ENCODE results near the gene SULF2. TPM values are rescaled to one million over a fixed set of nuclear protein-coding genes. Genes with fewer than 3 reads are reported as not detected.

The SULF2 gene
- total RNA-seq, 2 experiments from 2014 or later: 0.17 to 0.34 TPM

GRCh38 chr20:47761482-47762047 lies 23.7 kb downstream of the SULF2 start:
- H3K27me3 Mint-ChIP-seq: peaks cover 18% of the 10 kb centered on the region
- H3K9me3 Mint-ChIP-seq: no peaks in the 10 kb centered on the region
- H3K4me1 Mint-ChIP-seq (ENCODE audit: low read depth): no peaks in the 10 kb centered on the region
- no peak overlapping the region for H3K27ac Mint-ChIP-seq
- POLR2A ChIA-PET: no interaction called here
- H3K4me3 Mint-ChIP-seq: no peak overlapping the region
- DNase-seq: no peak
- intact Hi-C loops (cut with micrococcal nuclease): no loop called here
- H3K36me3 Mint-ChIP-seq: no peaks in the 10 kb centered on the region
- CTCF ChIA-PET: no interaction called here

GRCh38 chr20:47760686-47761481 lies 24.4 kb downstream of the SULF2 start:
- H3K27ac Mint-ChIP-seq: no peak overlapping the region
- H3K36me3 Mint-ChIP-seq: no peaks in the 10 kb centered on the region
- intact Hi-C loops (cut with micrococcal nuclease): no loop called here
- ChIA-PET CTCF (interaction anchor here (0.8 kb wide), 1 partner anchor 35 kb away, joined by 3 read pairs; no protein-coding TSS in a partner anchor), POLR2A (no interaction called here)
- H3K4me1 Mint-ChIP-seq (ENCODE audit: low read depth): no peaks in the 10 kb centered on the region
- H3K27me3 Mint-ChIP-seq: peaks cover 18% of the 10 kb centered on the region
- no peak overlapping the region for H3K4me3 Mint-ChIP-seq
- DNase-seq: no peak
- H3K9me3 Mint-ChIP-seq: no peaks in the 10 kb centered on the region

- intact Hi-C loops (cut with micrococcal nuclease): no loop called here
- no peak overlapping the region for H3K27ac Mint-ChIP-seq
- H3K4me1 Mint-ChIP-seq (ENCODE audit: low read depth): no peaks in the 10 kb centered on the region
- H3K4me3 Mint-ChIP-seq: no peak overlapping the region
- ChIA-PET CTCF (no interaction called here), POLR2A (no interaction called here)
- H3K36me3 Mint-ChIP-seq: no peaks in the 10 kb centered on the region
- no peak for DNase-seq
- H3K9me3 Mint-ChIP-seq: no peaks in the 10 kb centered on the region
- H3K27me3 Mint-ChIP-seq: peaks cover 18% of the 10 kb centered on the region
Measured at GRCh38 chr20:47758517-47759450, 26.5 kb downstream of the SULF2 start.

DNA sequence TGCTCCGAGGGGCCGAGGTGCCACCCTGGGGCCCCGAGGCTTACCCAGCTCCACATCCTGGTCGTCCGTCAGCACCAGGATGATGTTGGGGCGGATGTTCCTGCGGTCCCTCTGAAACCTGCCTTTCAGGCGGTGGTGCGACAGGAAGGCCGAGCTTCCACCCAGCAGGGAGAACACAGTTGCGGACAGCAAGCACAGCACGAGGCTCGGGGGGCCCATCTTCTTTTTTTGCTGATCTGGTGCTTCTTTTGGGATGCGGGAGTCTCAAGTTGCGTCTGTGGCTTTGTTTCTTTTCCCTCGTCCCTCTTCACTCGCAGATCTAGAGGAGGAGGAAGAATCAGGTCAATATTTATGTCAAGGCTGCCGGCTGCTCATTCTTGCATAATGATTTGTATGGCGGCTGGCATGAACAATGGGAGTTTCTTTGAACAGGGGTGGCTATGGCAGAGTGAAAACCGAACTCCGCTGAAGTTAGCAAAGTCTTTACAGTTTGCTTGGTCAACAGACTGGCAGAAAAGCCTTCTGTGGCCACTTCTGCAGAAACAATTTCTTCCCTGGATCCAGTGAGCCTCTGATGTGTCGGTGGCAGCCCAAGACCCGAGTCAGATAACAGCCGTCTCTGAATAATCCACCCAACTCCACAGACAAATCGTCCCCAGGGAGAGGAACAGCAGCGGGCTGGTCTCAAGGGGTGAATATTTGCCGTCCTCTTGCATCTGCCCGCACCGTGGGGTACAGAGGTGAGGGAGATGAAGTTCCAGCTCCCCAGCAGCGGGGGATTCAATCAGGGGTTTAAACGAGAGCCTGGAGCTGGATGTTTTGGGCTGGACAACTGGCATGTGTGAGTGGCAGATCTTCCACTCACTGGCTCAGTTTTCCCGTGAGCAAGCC lies 27.9 kb downstream of the SULF2 start:
- ChIA-PET POLR2A (no interaction called here), CTCF (no interaction called here)
- H3K36me3 Mint-ChIP-seq: no peaks in the 10 kb centered on the region

GRCh38 chr20:47754946-47755652 lies 30.2 kb downstream of the SULF2 start:
- CTCF ChIA-PET: interaction anchor here (0.6 kb wide), 1 partner anchor 351 kb away, joined by 3 read pairs; no protein-coding TSS in a partner anchor
- POLR2A ChIA-PET: no interaction called here

More for the DNA sequence above, 27.9 kb downstream of the SULF2 start:
- H3K4me3 Mint-ChIP-seq: no peak overlapping the region
- no peaks in the 10 kb centered on the region for H3K9me3 Mint-ChIP-seq
- DNase-seq: no peak
- H3K27me3 Mint-ChIP-seq: peaks cover 15% of the 10 kb centered on the region
- intact Hi-C loops (cut with micrococcal nuclease): no loop called here
- H3K4me1 Mint-ChIP-seq (ENCODE audit: low read depth): no peaks in the 10 kb centered on the region
- no peak overlapping the region for H3K27ac Mint-ChIP-seq

GRCh38 chr20:47754388-47754715 lies 30.9 kb downstream of the SULF2 start:
- Mint-ChIP-seq H3K9me3 (no peaks in the 10 kb centered on the region), H3K27ac (no peak overlapping the region), H3K27me3 (no peaks in the 10 kb centered on the region), H3K4me3 (no peak overlapping the region), H3K36me3 (no peaks in the 10 kb centered on the region), H3K4me1 (ENCODE audit: low read depth) (no peaks in the 10 kb centered on the region)
- intact Hi-C loops (cut with micrococcal nuclease): no loop called here
- CTCF ChIA-PET: no interaction called here
- POLR2A ChIA-PET: no interaction called here
- DNase-seq: no peak

More at GRCh38 chr20:47754946-47755652, 30.2 kb downstream of the SULF2 start:
- no peaks in the 10 kb centered on the region for H3K36me3 Mint-ChIP-seq
- no peak overlapping the region for H3K27ac Mint-ChIP-seq
- DNase-seq: no peak
- H3K4me1 Mint-ChIP-seq (ENCODE audit: low read depth): no peaks in the 10 kb centered on the region
- no peaks in the 10 kb centered on the region for H3K9me3 Mint-ChIP-seq
- intact Hi-C loops (cut with micrococcal nuclease): no loop called here
- H3K4me3 Mint-ChIP-seq: no peak overlapping the region
- H3K27me3 Mint-ChIP-seq: no peaks in the 10 kb centered on the region

GRCh38 chr20:47753576-47754387 lies 31.5 kb downstream of the SULF2 start:
- H3K27ac Mint-ChIP-seq: no peak overlapping the region
- H3K9me3 Mint-ChIP-seq: no peaks in the 10 kb centered on the region
- no peak for DNase-seq
- H3K36me3 Mint-ChIP-seq: no peaks in the 10 kb centered on the region
- ChIA-PET CTCF (no interaction called here), POLR2A (no interaction called here)
- H3K27me3 Mint-ChIP-seq: no peaks in the 10 kb centered on the region
- no peak overlapping the region for H3K4me3 Mint-ChIP-seq
- intact Hi-C loops (cut with micrococcal nuclease): no loop called here
- peaks cover 2% of the 10 kb centered on the region for H3K4me1 Mint-ChIP-seq (ENCODE audit: low read depth)

GRCh38 chr20:47751449-47751848 lies 33.8 kb downstream of the SULF2 start:
- H3K27me3 Mint-ChIP-seq: no peaks in the 10 kb centered on the region
- H3K9me3 Mint-ChIP-seq: no peaks in the 10 kb centered on the region
- ChIA-PET CTCF (no interaction called here), POLR2A (no interaction called here)
- intact Hi-C loops (cut with micrococcal nuclease): no loop called here
- H3K4me3 Mint-ChIP-seq: no peak overlapping the region
- no peaks in the 10 kb centered on the region for H3K36me3 Mint-ChIP-seq
- no peak for DNase-seq
- peaks cover 11% of the 10 kb centered on the region for H3K4me1 Mint-ChIP-seq (ENCODE audit: low read depth)
- no peak overlapping the region for H3K27ac Mint-ChIP-seq

DNA sequence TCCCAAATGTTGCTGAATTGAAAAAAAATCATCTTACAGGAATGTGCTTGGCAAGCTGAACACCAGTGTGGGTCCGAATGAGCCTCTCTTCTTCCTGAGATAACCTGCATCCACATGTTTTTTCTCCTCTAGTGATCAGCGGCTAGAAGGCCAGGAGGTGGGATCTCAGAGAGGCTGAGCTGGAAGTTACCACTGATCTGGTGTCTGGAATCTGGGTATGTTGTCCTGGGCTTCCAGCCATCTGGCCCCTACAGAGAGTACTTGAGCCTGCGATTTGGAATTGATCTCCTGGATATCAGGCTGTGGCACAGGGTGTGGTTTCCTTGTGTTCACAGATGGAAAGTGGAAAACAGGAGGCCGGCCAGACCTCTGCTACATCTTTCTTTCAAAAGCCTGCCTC lies 35.9 kb downstream of the SULF2 start:
- H3K36me3 Mint-ChIP-seq: no peaks in the 10 kb centered on the region
- no peak overlapping the region for H3K27ac Mint-ChIP-seq
- no peaks in the 10 kb centered on the region for H3K9me3 Mint-ChIP-seq
- no peak for DNase-seq
- ChIA-PET CTCF (no interaction called here), POLR2A (no interaction called here)
- intact Hi-C loops (cut with micrococcal nuclease): no loop called here
- peaks cover 11% of the 10 kb centered on the region for H3K4me1 Mint-ChIP-seq (ENCODE audit: low read depth)
- no peak overlapping the region for H3K4me3 Mint-ChIP-seq
- H3K27me3 Mint-ChIP-seq: peaks cover 2% of the 10 kb centered on the region

GRCh38 chr20:47748823-47749222 lies 36.5 kb downstream of the SULF2 start:
- ChIA-PET POLR2A (no interaction called here), CTCF (no interaction called here)
- H3K9me3 Mint-ChIP-seq: no peaks in the 10 kb centered on the region
- intact Hi-C loops (cut with micrococcal nuclease): no loop called here
- peaks cover 11% of the 10 kb centered on the region for H3K4me1 Mint-ChIP-seq (ENCODE audit: low read depth)
- H3K36me3 Mint-ChIP-seq: no peaks in the 10 kb centered on the region
- H3K27me3 Mint-ChIP-seq: peaks cover 2% of the 10 kb centered on the region
- DNase-seq: no peak
- no peak overlapping the region for H3K27ac Mint-ChIP-seq
- H3K4me3 Mint-ChIP-seq: no peak overlapping the region

- intact Hi-C loops (cut with micrococcal nuclease): no loop called here
- no peak overlapping the region for H3K27ac Mint-ChIP-seq
- H3K36me3 Mint-ChIP-seq: no peaks in the 10 kb centered on the region
- H3K4me3 Mint-ChIP-seq: no peak overlapping the region
- DNase-seq: no peak
- peaks cover 11% of the 10 kb centered on the region for H3K4me1 Mint-ChIP-seq (ENCODE audit: low read depth)
- H3K27me3 Mint-ChIP-seq: peaks cover 2% of the 10 kb centered on the region
- ChIA-PET CTCF (no interaction called here), POLR2A (no interaction called here)
- H3K9me3 Mint-ChIP-seq: no peaks in the 10 kb centered on the region
Measured at GRCh38 chr20:47748069-47748468, 37.2 kb downstream of the SULF2 start.
